Measurements from ENCODE around the gene ZBTB39. TPM values are rescaled to one million over a fixed set of nuclear protein-coding genes. Genes with fewer than 3 reads are reported as not detected.

The ZBTB39 gene
- polyA plus RNA-seq, 1 donor from 2014 or later: 6.4 TPM

DNA sequence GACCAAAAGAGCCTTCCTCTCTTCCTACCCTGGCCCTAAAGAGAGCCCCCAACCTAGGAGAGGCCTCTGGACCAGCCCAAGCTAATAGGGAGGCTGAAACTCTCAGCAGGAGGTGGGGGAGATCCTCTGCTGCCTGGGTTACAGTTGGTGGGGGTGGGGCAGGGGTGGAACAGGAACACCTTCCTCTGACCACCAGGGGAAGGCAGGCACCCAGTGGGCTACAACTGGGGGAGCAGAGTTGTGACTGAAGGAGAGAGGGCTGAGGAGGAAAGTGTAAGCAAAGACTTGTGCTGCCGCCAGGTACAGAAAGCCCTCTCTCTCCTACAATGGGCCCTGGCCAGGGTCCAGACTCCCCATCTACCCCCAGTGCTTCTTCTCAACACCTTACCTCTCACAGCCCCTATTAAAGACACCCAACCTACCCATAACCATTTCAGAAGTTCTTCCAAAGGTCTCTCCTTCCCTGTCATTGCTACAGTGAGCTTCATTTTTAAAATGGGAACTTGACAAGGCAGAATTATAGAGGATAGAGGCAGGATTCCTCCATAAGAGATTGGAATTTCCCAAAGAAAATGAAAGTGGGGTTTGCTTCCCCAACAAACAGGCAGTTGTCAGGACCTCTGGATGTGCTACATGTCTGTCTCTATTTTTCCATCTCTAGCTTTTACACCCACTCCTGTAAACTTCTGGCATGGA lies 42.2 kb upstream of the ZBTB39 start:
- TF ChIP-seq, protein P1, sequence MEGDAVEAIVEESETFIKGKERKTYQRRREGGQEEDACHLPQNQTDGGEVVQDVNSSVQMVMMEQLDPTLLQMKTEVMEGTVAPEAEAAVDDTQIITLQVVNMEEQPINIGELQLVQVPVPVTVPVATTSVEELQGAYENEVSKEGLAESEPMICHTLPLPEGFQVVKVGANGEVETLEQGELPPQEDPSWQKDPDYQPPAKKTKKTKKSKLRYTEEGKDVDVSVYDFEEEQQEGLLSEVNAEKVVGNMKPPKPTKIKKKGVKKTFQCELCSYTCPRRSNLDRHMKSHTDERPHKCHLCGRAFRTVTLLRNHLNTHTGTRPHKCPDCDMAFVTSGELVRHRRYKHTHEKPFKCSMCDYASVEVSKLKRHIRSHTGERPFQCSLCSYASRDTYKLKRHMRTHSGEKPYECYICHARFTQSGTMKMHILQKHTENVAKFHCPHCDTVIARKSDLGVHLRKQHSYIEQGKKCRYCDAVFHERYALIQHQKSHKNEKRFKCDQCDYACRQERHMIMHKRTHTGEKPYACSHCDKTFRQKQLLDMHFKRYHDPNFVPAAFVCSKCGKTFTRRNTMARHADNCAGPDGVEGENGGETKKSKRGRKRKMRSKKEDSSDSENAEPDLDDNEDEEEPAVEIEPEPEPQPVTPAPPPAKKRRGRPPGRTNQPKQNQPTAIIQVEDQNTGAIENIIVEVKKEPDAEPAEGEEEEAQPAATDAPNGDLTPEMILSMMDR (IDR thresholded peaks at IDR 0.05; ENCODE audit: poor library complexity, severe bottlenecking): no peak
- Histone ChIP-seq H3K4me2 (ENCODE audit: low read length) (no peak overlapping the region), H4K20me1 (ENCODE audit: insufficient read depth) (no peaks in the 10 kb centered on the region), H3K4me3 (ENCODE audit: low read length) (no peak overlapping the region), H2AFZ (ENCODE audit: low read depth, low read length) (no peak overlapping the region), H3K27ac (ENCODE audit: low read length) (no peak overlapping the region), H3K36me3 (ENCODE audit: insufficient read depth, low read length) (no peaks in the 10 kb centered on the region), H3K9me2 (ENCODE audit: insufficient read depth, low read length) (no peaks in the 10 kb centered on the region), H3K9me3 (ENCODE audit: low read length) (no peaks in the 10 kb centered on the region), H3K79me2 (replicated peaks; ENCODE audit: insufficient read depth, low read length) (no peaks in the 10 kb centered on the region), H3K27me3 (ENCODE audit: insufficient read depth, low read depth, low read length) (no peaks in the 10 kb centered on the region), H3F3A (ENCODE audit: insufficient read depth, low read length, poor library complexity, severe bottlenecking) (no peaks in the 10 kb centered on the region), H3K9ac (ENCODE audit: low read length) (no peak overlapping the region)

DNA sequence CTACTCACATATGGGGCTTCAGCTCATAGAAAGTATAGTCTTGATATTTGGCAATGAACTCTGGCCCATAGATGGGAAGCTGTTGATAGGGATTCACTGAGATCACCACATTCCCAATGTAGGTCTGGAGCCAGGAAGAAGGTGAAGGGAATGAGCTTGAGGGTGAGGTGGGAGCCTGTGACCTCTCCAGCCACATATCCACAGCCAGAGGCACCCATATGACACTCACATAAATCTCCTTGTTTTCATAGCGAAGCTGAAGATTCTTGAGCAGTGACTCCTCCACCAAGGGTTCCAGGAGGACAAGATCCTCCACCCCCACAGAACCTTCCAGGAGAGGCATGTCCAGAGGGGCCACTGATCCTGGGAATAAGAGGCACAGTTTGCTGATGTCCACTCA lies 41.6 kb upstream of the ZBTB39 start:
- Histone ChIP-seq H2AFZ (ENCODE audit: low read depth, low read length) (no peak overlapping the region), H3F3A (ENCODE audit: insufficient read depth, low read length, poor library complexity, severe bottlenecking) (no peaks in the 10 kb centered on the region), H4K20me1 (ENCODE audit: insufficient read depth) (no peaks in the 10 kb centered on the region), H3K9me3 (ENCODE audit: low read length) (no peaks in the 10 kb centered on the region), H3K79me2 (replicated peaks; ENCODE audit: insufficient read depth, low read length) (no peaks in the 10 kb centered on the region), H3K4me3 (ENCODE audit: low read length) (no peak overlapping the region), H3K9me2 (ENCODE audit: insufficient read depth, low read length) (no peaks in the 10 kb centered on the region), H3K9ac (ENCODE audit: low read length) (no peak overlapping the region), H3K4me2 (ENCODE audit: low read length) (no peak overlapping the region), H3K27me3 (ENCODE audit: insufficient read depth, low read depth, low read length) (no peaks in the 10 kb centered on the region), H3K36me3 (ENCODE audit: insufficient read depth, low read length) (no peaks in the 10 kb centered on the region), H3K27ac (ENCODE audit: low read length) (no peak overlapping the region)
- TF ChIP-seq POLR2AphosphoS5 (IDR thresholded peaks at IDR 0.05) (no peak), TAF1 (IDR thresholded peaks at IDR 0.05; ENCODE audit: low read depth) (no peak), MXI1 (conservative IDR thresholded peaks at IDR 0.05; ENCODE audit: poor library complexity, severe bottlenecking) (no peak), EP300 (conservative IDR thresholded peaks at IDR 0.05; ENCODE audit: poor library complexity, severe bottlenecking) (no peak), EZH2 (IDR thresholded peaks at IDR 0.05; ENCODE audit: borderline replicate concordance, insufficient read depth, low read length, poor library complexity, severe bottlenecking) (no peak), SMC3 (conservative IDR thresholded peaks at IDR 0.05; ENCODE audit: poor library complexity) (no peak), RAD21 (conservative IDR thresholded peaks at IDR 0.05) (no peak)
- TF ChIP-seq, protein P1 (IDR thresholded peaks at IDR 0.05; ENCODE audit: poor library complexity, severe bottlenecking): no peak
- TF ChIP-seq, protein P2, sequence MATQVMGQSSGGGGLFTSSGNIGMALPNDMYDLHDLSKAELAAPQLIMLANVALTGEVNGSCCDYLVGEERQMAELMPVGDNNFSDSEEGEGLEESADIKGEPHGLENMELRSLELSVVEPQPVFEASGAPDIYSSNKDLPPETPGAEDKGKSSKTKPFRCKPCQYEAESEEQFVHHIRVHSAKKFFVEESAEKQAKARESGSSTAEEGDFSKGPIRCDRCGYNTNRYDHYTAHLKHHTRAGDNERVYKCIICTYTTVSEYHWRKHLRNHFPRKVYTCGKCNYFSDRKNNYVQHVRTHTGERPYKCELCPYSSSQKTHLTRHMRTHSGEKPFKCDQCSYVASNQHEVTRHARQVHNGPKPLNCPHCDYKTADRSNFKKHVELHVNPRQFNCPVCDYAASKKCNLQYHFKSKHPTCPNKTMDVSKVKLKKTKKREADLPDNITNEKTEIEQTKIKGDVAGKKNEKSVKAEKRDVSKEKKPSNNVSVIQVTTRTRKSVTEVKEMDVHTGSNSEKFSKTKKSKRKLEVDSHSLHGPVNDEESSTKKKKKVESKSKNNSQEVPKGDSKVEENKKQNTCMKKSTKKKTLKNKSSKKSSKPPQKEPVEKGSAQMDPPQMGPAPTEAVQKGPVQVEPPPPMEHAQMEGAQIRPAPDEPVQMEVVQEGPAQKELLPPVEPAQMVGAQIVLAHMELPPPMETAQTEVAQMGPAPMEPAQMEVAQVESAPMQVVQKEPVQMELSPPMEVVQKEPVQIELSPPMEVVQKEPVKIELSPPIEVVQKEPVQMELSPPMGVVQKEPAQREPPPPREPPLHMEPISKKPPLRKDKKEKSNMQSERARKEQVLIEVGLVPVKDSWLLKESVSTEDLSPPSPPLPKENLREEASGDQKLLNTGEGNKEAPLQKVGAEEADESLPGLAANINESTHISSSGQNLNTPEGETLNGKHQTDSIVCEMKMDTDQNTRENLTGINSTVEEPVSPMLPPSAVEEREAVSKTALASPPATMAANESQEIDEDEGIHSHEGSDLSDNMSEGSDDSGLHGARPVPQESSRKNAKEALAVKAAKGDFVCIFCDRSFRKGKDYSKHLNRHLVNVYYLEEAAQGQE (IDR thresholded peaks at IDR 0.05; ENCODE audit: borderline replicate concordance): no peak
